GM12875 (cell line): ENCODE results near the gene SMIM32.

ENCODE experiments used
- H3K4me3 ChIP-seq: one replicate; pipeline ENCODE4 v1.5.1; 2011; ENCODE audit warnings: low read depth, low read length, control low read depth
- TF ChIP-seq, protein P1 (sequence below): IDR thresholded peaks from 2 replicates; pipeline ENCODE4 v1.5.1; 2011; ENCODE audit warnings: low read depth, mild to moderate bottlenecking, control low read depth, inconsistent platforms, low read length, moderate library complexity, borderline replicate concordance; ENCODE audit not compliant: insufficient read depth

SMIM32 gene

GRCh38 chr5:136192526-136193321 lies at the start of gene SMIM32:
Gene SMIM32, minus strand, starts transcription at chr5:136193162. Its CDS starts 638 bp downstream, at chr5:136192524.
- TF ChIP-seq, protein P1, sequence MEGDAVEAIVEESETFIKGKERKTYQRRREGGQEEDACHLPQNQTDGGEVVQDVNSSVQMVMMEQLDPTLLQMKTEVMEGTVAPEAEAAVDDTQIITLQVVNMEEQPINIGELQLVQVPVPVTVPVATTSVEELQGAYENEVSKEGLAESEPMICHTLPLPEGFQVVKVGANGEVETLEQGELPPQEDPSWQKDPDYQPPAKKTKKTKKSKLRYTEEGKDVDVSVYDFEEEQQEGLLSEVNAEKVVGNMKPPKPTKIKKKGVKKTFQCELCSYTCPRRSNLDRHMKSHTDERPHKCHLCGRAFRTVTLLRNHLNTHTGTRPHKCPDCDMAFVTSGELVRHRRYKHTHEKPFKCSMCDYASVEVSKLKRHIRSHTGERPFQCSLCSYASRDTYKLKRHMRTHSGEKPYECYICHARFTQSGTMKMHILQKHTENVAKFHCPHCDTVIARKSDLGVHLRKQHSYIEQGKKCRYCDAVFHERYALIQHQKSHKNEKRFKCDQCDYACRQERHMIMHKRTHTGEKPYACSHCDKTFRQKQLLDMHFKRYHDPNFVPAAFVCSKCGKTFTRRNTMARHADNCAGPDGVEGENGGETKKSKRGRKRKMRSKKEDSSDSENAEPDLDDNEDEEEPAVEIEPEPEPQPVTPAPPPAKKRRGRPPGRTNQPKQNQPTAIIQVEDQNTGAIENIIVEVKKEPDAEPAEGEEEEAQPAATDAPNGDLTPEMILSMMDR, result no peak
- no peak within 1 kb of the TSS for H3K4me3 ChIP-seq

DNA sequence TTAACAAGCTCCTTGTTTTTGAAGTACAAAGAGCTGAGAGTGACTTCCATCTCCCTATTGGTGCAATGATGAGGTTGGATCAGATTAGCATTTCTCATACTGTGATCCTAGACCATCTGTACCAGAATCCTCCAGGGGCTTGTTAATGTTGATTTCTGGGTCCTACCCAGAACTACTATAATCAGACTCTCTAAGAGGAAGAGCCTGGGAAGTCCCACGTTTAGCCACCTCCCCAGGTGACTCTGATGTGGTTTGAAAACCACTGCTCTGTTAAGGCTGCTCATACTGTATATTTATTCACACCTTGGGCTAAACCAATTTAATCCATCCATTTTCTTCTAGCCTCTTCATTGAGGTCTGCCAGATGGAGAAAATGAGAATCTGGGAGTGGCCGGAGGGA lies 49.6 kb upstream of the SMIM32 start:
- H3K4me3 ChIP-seq, result no peak overlapping the region
- TF ChIP-seq, protein P1, result no peak

DNA sequence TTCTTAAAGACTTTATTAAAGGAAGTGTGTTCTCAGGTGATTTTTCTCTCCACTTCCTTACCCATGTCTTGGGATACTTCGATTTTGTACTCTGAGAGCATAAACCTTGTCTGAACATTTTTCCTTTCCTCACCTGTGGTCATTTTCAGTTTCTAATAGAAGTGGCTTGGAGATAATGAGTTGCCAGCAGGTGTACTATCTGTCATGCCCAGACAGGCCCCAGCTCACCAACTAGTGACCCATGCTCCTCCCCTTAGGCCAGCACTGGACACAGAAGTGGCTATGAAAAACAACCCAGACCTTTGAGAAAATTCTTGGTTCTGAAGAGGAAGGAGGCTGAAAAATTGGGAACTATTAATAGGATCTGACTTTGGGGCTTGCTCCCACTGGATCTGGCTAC lies 49.2 kb upstream of the SMIM32 start:
- TF ChIP-seq, protein P1, result no peak
- H3K4me3 ChIP-seq, result no peak overlapping the region

DNA sequence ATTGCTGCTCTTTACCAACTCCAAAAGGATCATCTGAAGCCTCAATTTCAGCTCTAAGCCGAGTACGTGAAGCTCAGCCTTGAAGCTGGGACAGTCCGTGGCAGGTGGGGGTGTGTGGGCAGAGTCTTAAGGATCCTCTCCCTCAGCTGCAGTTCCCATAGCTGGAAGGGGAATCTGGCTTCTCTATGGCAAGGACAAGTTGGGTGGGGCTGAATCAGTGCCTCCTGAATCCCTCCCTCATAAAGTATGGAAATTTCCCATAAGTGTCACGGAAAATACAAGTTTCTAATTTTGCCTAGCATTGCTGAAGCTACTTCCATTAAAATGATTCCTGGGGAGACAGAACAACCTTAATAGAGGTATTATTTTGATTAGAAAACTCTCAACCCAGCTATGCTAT lies 47.9 kb upstream of the SMIM32 start:
- TF ChIP-seq, protein P1, result no peak
- no peak overlapping the region for H3K4me3 ChIP-seq

- TF ChIP-seq, protein P1, result no peak
- H3K4me3 ChIP-seq, result no peak overlapping the region
Observed at GRCh38 chr5:136236479-136237083, 43.6 kb upstream of the SMIM32 start.

GRCh38 chr5:136235321-136235720 lies 42.4 kb upstream of the SMIM32 start:
- TF ChIP-seq, protein P1, result no peak
- no peak overlapping the region for H3K4me3 ChIP-seq

- TF ChIP-seq, protein P1, result no peak
- H3K4me3 ChIP-seq, result no peak overlapping the region
Observed at GRCh38 chr5:136232316-136232715, 39.4 kb upstream of the SMIM32 start.
